ENCODE data around the gene COL28A1. TPM values are rescaled to one million over a fixed set of nuclear protein-coding genes. Genes with fewer than 3 reads are reported as not detected.

Gene COL28A1
- total and polyA plus RNA-seq, 4 donors = 0.05 to 0.50 (median 0.18) TPM

GRCh38 chr7:7569615-7570014, 33.9 kb upstream of the COL28A1 start:
- Histone ChIP-seq H3K4me1 (ENCODE audit: control insufficient read depth in 4 of 4, insufficient read depth in 4 of 4, low read length in 3 of 4) (peaks cover 0 to 53% (median 28%) of the 10 kb centered on the region in 4 donors), H3K9ac (ENCODE audit: low read depth in 1 of 2, low read length in 2 of 2) (no peak overlapping the region), H3K27ac (ENCODE audit: low read depth in 1 of 2, low read length in 2 of 2) (peak overlapping the region in 1 of 2 donors; percentile 38), H3K9me3 (ENCODE audit: control insufficient read depth in 4 of 4, low read length in 3 of 4) (no peaks in the 10 kb centered on the region), H3K36me3 (ENCODE audit: control insufficient read depth in 4 of 4, insufficient read depth in 3 of 4, low read depth in 1 of 4, low read length in 3 of 4) (peaks cover 0 to 2% (median 0%) of the 10 kb centered on the region in 4 donors), H3K27me3 (ENCODE audit: control insufficient read depth in 4 of 4, insufficient read depth in 4 of 4, low read length in 3 of 4) (no peaks in the 10 kb centered on the region), H3K4me3 (ENCODE audit: low read depth in 1 of 3, low read length in 3 of 3) (no peak overlapping the region)
- 96% methylated on average over 3 of the region's 3 CpGs for WGBS
- TF ChIP-seq RXRA (IDR thresholded peaks at IDR 0.05) (no peak), MAX (IDR thresholded peaks at IDR 0.05) (no peak), YY1 (IDR thresholded peaks at IDR 0.05) (no peak), EGR1 (IDR thresholded peaks at IDR 0.05; ENCODE audit: low read depth in 2 of 2) (no peak)
- DNase-seq (ENCODE audit: low spot score) = no peak

DNA sequence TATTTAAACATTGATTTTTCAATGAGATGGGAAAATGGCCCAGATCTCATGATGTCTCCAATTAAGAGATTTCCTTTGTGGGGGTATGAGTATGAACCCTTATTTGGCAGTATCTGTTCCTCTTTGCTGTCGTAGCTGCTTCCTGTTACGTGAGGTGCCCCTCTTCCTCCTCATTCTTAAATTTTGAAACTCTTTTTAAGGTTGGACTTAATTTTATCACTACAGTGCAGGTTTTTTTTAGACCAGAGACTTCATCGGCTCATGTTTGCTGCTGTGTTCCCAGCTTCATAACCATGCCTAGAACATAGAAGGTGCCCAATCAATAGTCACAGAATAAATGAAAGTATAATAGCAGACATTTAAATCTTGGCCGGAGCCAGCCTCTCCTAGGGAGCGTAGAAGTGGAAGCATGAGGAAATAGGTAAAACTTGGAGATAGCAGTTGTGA, 33.4 kb upstream of the COL28A1 start:
- no peak overlapping the region for H3K4me3 ChIP-seq (ENCODE audit: low read depth in 1 of 3, low read length in 3 of 3)
- 60% methylated on average over 5 of the region's 5 CpGs for WGBS
- peaks cover 0 to 58% (median 33%) of the 10 kb centered on the region in 4 donors for H3K4me1 ChIP-seq (ENCODE audit: control insufficient read depth in 4 of 4, insufficient read depth in 4 of 4, low read length in 3 of 4)
- no peaks in the 10 kb centered on the region for H3K9me3 ChIP-seq (ENCODE audit: control insufficient read depth in 4 of 4, low read length in 3 of 4)
- H3K27ac ChIP-seq (ENCODE audit: low read depth in 1 of 2, low read length in 2 of 2) = peak overlapping the region in 1 of 2 donors; percentile 38
- TF ChIP-seq NR2F2 (IDR thresholded peaks at IDR 0.05) (no peak), EGR1 (IDR thresholded peaks at IDR 0.05; ENCODE audit: low read depth in 2 of 2) (no peak), REST (IDR thresholded peaks at IDR 0.05) (no peak), RAD21 (IDR thresholded peaks at IDR 0.05) (no peak), YY1 (IDR thresholded peaks at IDR 0.05) (no peak), TAF1 (conservative IDR thresholded peaks at IDR 0.05) (no peak), SP1 (IDR thresholded peaks at IDR 0.05) (no peak), MAX (IDR thresholded peaks at IDR 0.05) (no peak), GABPA (IDR thresholded peaks at IDR 0.05 in 1 of 2, conservative IDR thresholded peaks at IDR 0.05 in 1 of 2) (no peak), HNF4A (conservative IDR thresholded peaks at IDR 0.05) (no peak), RXRA (IDR thresholded peaks at IDR 0.05) (no peak), HNF4G (IDR thresholded peaks at IDR 0.05) (no peak), FOXA2 (IDR thresholded peaks at IDR 0.05) (no peak)
- TF ChIP-seq, protein P1, sequence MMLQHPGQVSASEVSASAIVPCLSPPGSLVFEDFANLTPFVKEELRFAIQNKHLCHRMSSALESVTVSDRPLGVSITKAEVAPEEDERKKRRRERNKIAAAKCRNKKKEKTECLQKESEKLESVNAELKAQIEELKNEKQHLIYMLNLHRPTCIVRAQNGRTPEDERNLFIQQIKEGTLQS (IDR thresholded peaks at IDR 0.05) = no peak
- no peak overlapping the region for H3K9ac ChIP-seq (ENCODE audit: low read depth in 1 of 2, low read length in 2 of 2)
- no peak for DNase-seq (ENCODE audit: low spot score)
- H3K27me3 ChIP-seq (ENCODE audit: control insufficient read depth in 4 of 4, insufficient read depth in 4 of 4, low read length in 3 of 4) = no peaks in the 10 kb centered on the region
- peaks cover 0 to 2% (median 0%) of the 10 kb centered on the region in 4 donors for H3K36me3 ChIP-seq (ENCODE audit: control insufficient read depth in 4 of 4, insufficient read depth in 3 of 4, low read depth in 1 of 4, low read length in 3 of 4)

DNA sequence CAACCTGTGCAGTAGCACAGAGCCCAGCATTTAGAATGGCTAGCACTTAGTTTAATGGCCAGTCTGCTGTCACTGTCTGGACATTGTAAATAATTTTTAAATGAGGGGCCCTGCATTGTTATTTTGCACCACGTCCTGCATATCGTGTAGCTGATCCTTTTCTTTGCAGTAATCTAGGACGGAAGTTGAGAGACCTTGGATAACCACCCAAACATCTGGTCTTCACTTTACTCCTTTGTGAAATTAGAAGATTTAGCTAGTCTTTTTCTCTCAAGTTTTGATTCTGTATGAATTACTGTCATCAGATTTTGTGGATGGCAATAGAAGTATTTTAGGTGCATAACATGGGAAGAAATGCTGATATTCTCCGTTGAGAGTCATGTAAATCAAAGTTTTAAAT, 32.9 kb upstream of the COL28A1 start:
- no peak for DNase-seq (ENCODE audit: low spot score)
- H3K36me3 ChIP-seq (ENCODE audit: control insufficient read depth in 4 of 4, insufficient read depth in 3 of 4, low read depth in 1 of 4, low read length in 3 of 4) = no peaks in the 10 kb centered on the region
- no peak overlapping the region for H3K27ac ChIP-seq (ENCODE audit: low read depth in 1 of 2, low read length in 2 of 2)
- no peaks in the 10 kb centered on the region for H3K27me3 ChIP-seq (ENCODE audit: control insufficient read depth in 4 of 4, insufficient read depth in 4 of 4, low read length in 3 of 4)
- H3K9me3 ChIP-seq (ENCODE audit: control insufficient read depth in 4 of 4, low read length in 3 of 4) = no peaks in the 10 kb centered on the region
- peak overlapping the region in 1 of 3 donors; percentile 15 for H3K4me3 ChIP-seq (ENCODE audit: low read depth in 1 of 3, low read length in 3 of 3)
- no peak overlapping the region for H3K9ac ChIP-seq (ENCODE audit: low read depth in 1 of 2, low read length in 2 of 2)
- 87% methylated on average over 4 of the region's 4 CpGs for whole genome bisulfite sequencing
- peaks cover 0 to 59% (median 36%) of the 10 kb centered on the region in 4 donors for H3K4me1 ChIP-seq (ENCODE audit: control insufficient read depth in 4 of 4, insufficient read depth in 4 of 4, low read length in 3 of 4)
- TF ChIP-seq MAX (IDR thresholded peaks at IDR 0.05) = no peak
- no peak for TF ChIP-seq TAF1 (conservative IDR thresholded peaks at IDR 0.05)
- TF ChIP-seq REST (IDR thresholded peaks at IDR 0.05) = no peak
- no peak for TF ChIP-seq JUND (IDR thresholded peaks at IDR 0.05)
- no peak for TF ChIP-seq HNF4G (IDR thresholded peaks at IDR 0.05)
- TF ChIP-seq, protein P2, sequence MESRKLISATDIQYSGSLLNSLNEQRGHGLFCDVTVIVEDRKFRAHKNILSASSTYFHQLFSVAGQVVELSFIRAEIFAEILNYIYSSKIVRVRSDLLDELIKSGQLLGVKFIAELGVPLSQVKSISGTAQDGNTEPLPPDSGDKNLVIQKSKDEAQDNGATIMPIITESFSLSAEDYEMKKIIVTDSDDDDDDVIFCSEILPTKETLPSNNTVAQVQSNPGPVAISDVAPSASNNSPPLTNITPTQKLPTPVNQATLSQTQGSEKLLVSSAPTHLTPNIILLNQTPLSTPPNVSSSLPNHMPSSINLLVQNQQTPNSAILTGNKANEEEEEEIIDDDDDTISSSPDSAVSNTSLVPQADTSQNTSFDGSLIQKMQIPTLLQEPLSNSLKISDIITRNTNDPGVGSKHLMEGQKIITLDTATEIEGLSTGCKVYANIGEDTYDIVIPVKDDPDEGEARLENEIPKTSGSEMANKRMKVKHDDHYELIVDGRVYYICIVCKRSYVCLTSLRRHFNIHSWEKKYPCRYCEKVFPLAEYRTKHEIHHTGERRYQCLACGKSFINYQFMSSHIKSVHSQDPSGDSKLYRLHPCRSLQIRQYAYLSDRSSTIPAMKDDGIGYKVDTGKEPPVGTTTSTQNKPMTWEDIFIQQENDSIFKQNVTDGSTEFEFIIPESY (IDR thresholded peaks at IDR 0.05) = no peak
- no peak for TF ChIP-seq FOXA1 (IDR thresholded peaks at IDR 0.05)
- TF ChIP-seq HNF4A (conservative IDR thresholded peaks at IDR 0.05) = no peak
- no peak for TF ChIP-seq SP1 (IDR thresholded peaks at IDR 0.05)

Data from liver (tissue), 9 donors.